PC-9 (cell line): ENCODE data around the gene WNT9B. TPM values are rescaled to one million over a fixed set of nuclear protein-coding genes. Genes with fewer than 3 reads are reported as not detected.

ENCODE experiments used
- BruUV-seq: library from RNA; stranded (reverse); fragments of 400-500 nt; replicated peaks from 2 replicates; lab custom pipeline; 2021; lab: Mats Ljungman, UMichigan
- CTCF ChIA-PET: fragments of 300-600 bp; sonication (Branson Sonifier 250); formaldehyde crosslinking; loops from one replicate; lab custom pipeline; 2022; ENCODE audit warnings: antibody characterized with exemption; lab: Charles Lee
- POLR2A ChIA-PET: fragments of 300-600 bp; sonication (Branson Sonifier 250); formaldehyde crosslinking; loops from one replicate; lab custom pipeline; 2022; ENCODE audit warnings: antibody characterized with exemption; ENCODE audit not compliant: unreplicated experiment; lab: Charles Lee
- DNase-seq, 2 experiments: peaks; one replicate each; pipeline versions ENCODE4 v3.0.0 to v3.0.0-alpha.2; 2015 to 2022; ENCODE audit warnings: mixed read lengths in 1 of 2
- H2AFZ ChIP-seq: fragments of 200-600 bp; sonication (generic); 2 replicates; pipeline ENCODE4 v1.8.1; 2017; ENCODE audit warnings: antibody characterized with exemption
- H3F3A ChIP-seq: fragments of 200-600 bp; sonication (generic); 2 replicates; pipeline ENCODE4 v1.8.1; 2017; ENCODE audit warnings: antibody characterized with exemption, mild to moderate bottlenecking, low read depth; ENCODE audit not compliant: insufficient read depth
- H3K27ac ChIP-seq: fragments of 200-600 bp; sonication (generic); 2 replicates; pipeline ENCODE4 v1.6.1; 2016; ENCODE audit warnings: mixed run types
- H3K27me3 ChIP-seq: fragments of 200-600 bp; sonication (generic); 2 replicates; pipeline ENCODE4 v1.6.1; 2016; ENCODE audit warnings: low read depth, mixed run types; ENCODE audit not compliant: insufficient read depth
- H3K36me3 ChIP-seq: fragments of 200-600 bp; sonication (generic); 2 replicates; pipeline ENCODE4 v1.6.1; 2016; ENCODE audit warnings: low read depth, mixed run types
- H3K4me1 ChIP-seq: fragments of 200-600 bp; sonication (generic); replicated peaks from 2 replicates; pipeline ENCODE4 v1.6.1; 2016; ENCODE audit warnings: mixed run types; ENCODE audit not compliant: insufficient read depth
- H3K4me2 ChIP-seq: fragments of 200-600 bp; sonication (generic); 2 replicates; pipeline ENCODE4 v1.6.1; 2017; ENCODE audit warnings: mixed run types
- H3K4me3 ChIP-seq: fragments of 200-600 bp; sonication (generic); 2 replicates; pipeline ENCODE4 v1.6.1; 2016; ENCODE audit warnings: mixed run types
- H3K79me2 ChIP-seq: fragments of 200-600 bp; sonication (generic); 2 replicates; pipeline ENCODE4 v1.6.1; 2017; ENCODE audit warnings: low read depth, mixed run types
- H3K9me2 ChIP-seq: fragments of 200-600 bp; sonication (generic); 2 replicates; pipeline ENCODE4 v1.8.1; 2017; ENCODE audit warnings: mild to moderate bottlenecking; ENCODE audit not compliant: insufficient read depth
- H3K9me3 ChIP-seq: fragments of 200-600 bp; sonication (generic); 2 replicates; pipeline ENCODE4 v1.8.1; 2016; ENCODE audit warnings: low read depth; ENCODE audit not compliant: insufficient read depth
- H4K20me1 ChIP-seq: fragments of 200-600 bp; sonication (generic); 2 replicates; pipeline ENCODE4 v1.8.1; 2017; ENCODE audit not compliant: insufficient read depth
- CTCF ChIP-seq: fragments of 200-600 bp; sonication (generic); conservative IDR thresholded peaks from 2 replicates; pipeline ENCODE4 v1.6.1; 2017; ENCODE audit warnings: mixed run types, antibody characterized with exemption, mild to moderate bottlenecking, moderate library complexity
- EZH2 ChIP-seq: fragments of 200-600 bp; sonication (generic); IDR thresholded peaks from 2 replicates; pipeline ENCODE4 v1.8.0; 2017; ENCODE audit warnings: antibody characterized with exemption, low read depth
- intact Hi-C: fragments of 100-400 bp; cut with micrococcal nuclease; formaldehyde crosslinking; loops from one replicate; pipeline ENCODE4 v1.10.0; 2022; ENCODE audit not compliant: unreplicated experiment
- total RNA-seq: library from RNA; stranded (reverse); gene quantifications from 2 replicates; pipeline ENCODE4 v1.2.3, GENCODE V29; 2021

WNT9B gene
- total RNA-seq, 1 experiment from 2014 or later: not detected

GRCh38 chr17:46832945-46833839, 18.2 kb upstream of the WNT9B start:
- Histone ChIP-seq H3K79me2 (no peaks in the 10 kb centered on the region), H3F3A (no peaks in the 10 kb centered on the region), H3K36me3 (no peaks in the 10 kb centered on the region), H3K4me1 (0 out of 2 replicates have a peak, but pooled peaks cover 5% of the 10 kb centered on the region), H3K27ac (no peak overlapping the region), H4K20me1 (no peaks in the 10 kb centered on the region), H3K4me3 (no peak overlapping the region), H3K9me2 (no peaks in the 10 kb centered on the region), H3K9me3 (no peaks in the 10 kb centered on the region), H3K27me3 (no peaks in the 10 kb centered on the region), H3K4me2 (no peak overlapping the region), H2AFZ (no peak overlapping the region)
- no peak for DNase-seq
- ChIA-PET POLR2A (interaction anchor here (0.6 to 0.7 kb wide), 2 partner anchors 43 to 932 kb away, joined by 4 to 7 read pairs; no protein-coding TSS in a partner anchor), CTCF (no interaction called here)
- TF ChIP-seq EZH2 (no peak), CTCF (no peak)
- no TSS peak for BruUV-seq
- intact Hi-C loops: no loop called here

GRCh38 chr17:46833840-46834208, 17.6 kb upstream of the WNT9B start:
- Histone ChIP-seq H3K36me3 (no peaks in the 10 kb centered on the region), H3F3A (no peaks in the 10 kb centered on the region), H3K9me2 (no peaks in the 10 kb centered on the region), H3K4me2 (no peak overlapping the region), H3K27ac (no peak overlapping the region), H3K4me3 (no peak overlapping the region), H3K9me3 (no peaks in the 10 kb centered on the region), H2AFZ (no peak overlapping the region), H3K27me3 (no peaks in the 10 kb centered on the region), H3K4me1 (0 out of 2 replicates have a peak, but pooled peaks cover 5% of the 10 kb centered on the region), H4K20me1 (no peaks in the 10 kb centered on the region), H3K79me2 (no peaks in the 10 kb centered on the region)
- TF ChIP-seq CTCF (no peak), EZH2 (no peak)
- CTCF ChIA-PET: no interaction called here
- no peak for DNase-seq
- POLR2A ChIA-PET: no interaction called here
- no TSS peak for BruUV-seq
- intact Hi-C loops: no loop called here

GRCh38 chr17:46834846-46835245, 16.5 kb upstream of the WNT9B start:
- Histone ChIP-seq H3K27me3 (no peaks in the 10 kb centered on the region), H3K36me3 (no peaks in the 10 kb centered on the region), H3F3A (no peaks in the 10 kb centered on the region), H3K9me3 (no peaks in the 10 kb centered on the region), H3K4me2 (no peak overlapping the region), H2AFZ (no peak overlapping the region), H3K4me1 (0 out of 2 replicates have a peak, but pooled peaks cover 5% of the 10 kb centered on the region), H3K4me3 (no peak overlapping the region), H4K20me1 (no peaks in the 10 kb centered on the region), H3K27ac (no peak overlapping the region), H3K79me2 (no peaks in the 10 kb centered on the region), H3K9me2 (no peaks in the 10 kb centered on the region)
- TF ChIP-seq EZH2 (no peak), CTCF (no peak)
- no peak for DNase-seq
- BruUV-seq: no TSS peak
- POLR2A ChIA-PET: no interaction called here
- CTCF ChIA-PET: no interaction called here
- intact Hi-C loops: no loop called here
